OCI-LY7 (cell line): ENCODE results near the gene LRRC71. TPM values are rescaled to one million over a fixed set of nuclear protein-coding genes. Genes with fewer than 3 reads are reported as not detected.

Source experiments
- BruUV-seq: library from RNA; stranded (reverse); fragments of 400-500 nt; replicated peaks from 2 replicates; lab custom pipeline; 2021; lab: Mats Ljungman, UMichigan
- CTCF ChIA-PET: fragments of 300-600 bp; sonication (Branson Sonifier 250); formaldehyde crosslinking; loops from one replicate; lab custom pipeline; 2022; ENCODE audit warnings: antibody characterized with exemption; ENCODE audit not compliant: unreplicated experiment; lab: Charles Lee
- POLR2A ChIA-PET: fragments of 300-600 bp; sonication (Branson Sonifier 250); formaldehyde crosslinking; loops from one replicate; lab custom pipeline; 2022; ENCODE audit warnings: antibody characterized with exemption; lab: Charles Lee
- DNase-seq: peaks from one replicate; pipeline ENCODE4 v3.0.0-alpha.2; 2015; ENCODE audit warnings: low spot score
- H2AFZ ChIP-seq: fragments of 200-600 bp; sonication (generic), shearing (Covaris generic); 2 replicates; pipeline ENCODE4 v1.6.1; 2014; ENCODE audit warnings: mild to moderate bottlenecking, antibody characterized with exemption, low read length, moderate library complexity
- H3K27ac ChIP-seq: fragments of 200-600 bp; sonication (generic); 2 replicates; pipeline ENCODE4 v1.5.1; 2014; ENCODE audit warnings: mixed run types, low read depth, mild to moderate bottlenecking, moderate library complexity, low read length, inconsistent platforms; ENCODE audit not compliant: poor library complexity, severe bottlenecking
- H3K36me3 ChIP-seq: fragments of 200-600 bp; sonication (generic); 2 replicates; pipeline ENCODE4 v1.6.1; 2014; ENCODE audit warnings: mild to moderate bottlenecking, antibody characterized with exemption, low read length, moderate library complexity, mixed read lengths; ENCODE audit not compliant: insufficient read depth
- H3K4me1 ChIP-seq: fragments of 200-600 bp; sonication (generic); 2 replicates; pipeline ENCODE4 v1.5.1; 2014; ENCODE audit warnings: mild to moderate bottlenecking, low read length; ENCODE audit not compliant: insufficient read depth, poor library complexity, severe bottlenecking
- H3K4me2 ChIP-seq: fragments of 200-600 bp; sonication (generic); 2 replicates; pipeline ENCODE4 v1.6.1; 2014; ENCODE audit warnings: mild to moderate bottlenecking, low read length
- H3K4me3 ChIP-seq: fragments of 200-600 bp; sonication (generic); 2 replicates; pipeline ENCODE4 v1.5.1; 2014; ENCODE audit warnings: mild to moderate bottlenecking, low read depth, low read length; ENCODE audit not compliant: poor library complexity, severe bottlenecking
- H3K79me2 ChIP-seq: fragments of 200-600 bp; sonication (generic); 2 replicates; pipeline ENCODE4 v1.6.1; 2016; ENCODE audit warnings: low read depth, mild to moderate bottlenecking, low read length, moderate library complexity, mixed read lengths; ENCODE audit not compliant: insufficient read depth
- H3K9me2 ChIP-seq: fragments of 200-600 bp; sonication (generic); 2 replicates; pipeline ENCODE4 v1.6.1; 2016; ENCODE audit warnings: mild to moderate bottlenecking, low read length, mixed read lengths; ENCODE audit not compliant: insufficient read depth
- H3K9me3 ChIP-seq: fragments of 200-600 bp; sonication (generic); 2 replicates; pipeline ENCODE4 v1.6.1; 2014; ENCODE audit warnings: mild to moderate bottlenecking, mixed run types, low read length, mixed read lengths
- H4K20me1 ChIP-seq: fragments of 200-600 bp; sonication (generic); 2 replicates; pipeline ENCODE4 v1.6.1; 2014; ENCODE audit warnings: mild to moderate bottlenecking, antibody characterized with exemption, low read length, moderate library complexity, mixed read lengths; ENCODE audit not compliant: insufficient read depth
- EZH2phosphoT487 ChIP-seq: fragments of 200-600 bp; sonication (generic); IDR thresholded peaks from 2 replicates; pipeline ENCODE4 v1.6.1; 2018; ENCODE audit warnings: low read depth, borderline replicate concordance, mild to moderate bottlenecking, mixed run types, antibody characterized with exemption, low read length, moderate library complexity, mixed read lengths
- intact Hi-C: fragments of 100-400 bp; cut with micrococcal nuclease; formaldehyde crosslinking; loops from one replicate; pipeline ENCODE4 v1.10.0; 2022; ENCODE audit not compliant: unreplicated experiment
- total RNA-seq, 2 experiments: library from RNA; depleted of rRNA in 1 of 2; stranded (reverse); fragments of >200 nt in 1 of 2; shearing (Covaris generic) in 1 of 2; gene quantifications; 2 replicates each; pipeline ENCODE4 v1.2.3, GENCODE V29; 2014 to 2022
- TF ChIP-seq, protein P1 (sequence below): fragments of 200-600 bp; sonication (generic); conservative IDR thresholded peaks from 2 replicates; pipeline ENCODE4 v1.5.1; 2014; ENCODE audit warnings: mild to moderate bottlenecking, antibody characterized with exemption, low read length, moderate library complexity, mixed read lengths

Gene LRRC71
- total RNA-seq, 2 experiments from 2014 or later: not detected

DNA sequence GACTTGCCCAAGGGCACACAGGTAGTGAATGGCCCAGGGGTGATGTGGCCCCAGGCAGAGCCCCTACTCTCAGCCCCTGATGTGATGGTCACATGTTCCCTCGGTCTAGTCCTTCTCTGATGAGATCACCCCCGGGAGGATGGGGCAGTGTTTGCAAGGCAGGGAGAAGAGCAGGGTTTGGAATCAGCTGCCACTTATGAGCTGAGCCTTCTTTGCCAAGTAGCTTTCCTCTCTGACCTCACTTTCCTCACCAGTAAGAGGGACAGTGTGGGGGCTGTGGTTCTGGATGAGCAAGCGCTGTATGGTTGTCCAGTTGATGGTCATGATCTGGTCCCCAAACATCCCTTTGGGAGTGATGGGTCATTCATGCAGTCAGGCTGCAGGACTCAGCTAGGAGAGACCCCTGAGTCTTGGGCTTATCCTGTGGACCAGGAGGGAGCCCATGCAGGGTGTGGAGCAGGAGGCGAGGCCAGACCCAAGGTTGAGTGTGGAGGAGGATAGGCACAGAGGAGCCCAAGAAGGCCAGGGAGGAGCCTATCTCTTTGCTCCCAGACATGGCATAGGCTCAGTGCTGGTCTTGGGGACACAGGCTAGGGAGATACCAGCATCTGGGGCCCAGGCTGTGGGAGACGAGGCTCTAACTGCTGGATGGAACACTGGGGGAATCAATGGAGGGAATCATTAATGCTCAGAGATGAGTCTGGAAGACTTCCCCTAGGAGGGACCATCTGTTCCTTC lies 42.8 kb upstream of the LRRC71 start:
- Histone ChIP-seq H3K9me3 (no peaks in the 10 kb centered on the region), H2AFZ (no peak overlapping the region), H3K4me3 (no peak overlapping the region), H3K36me3 (no peaks in the 10 kb centered on the region), H4K20me1 (no peaks in the 10 kb centered on the region), H3K9me2 (no peaks in the 10 kb centered on the region), H3K79me2 (no peaks in the 10 kb centered on the region), H3K4me1 (no peaks in the 10 kb centered on the region), H3K4me2 (no peak overlapping the region), H3K27ac (no peak overlapping the region)
- DNase-seq: no peak
- CTCF ChIA-PET: no interaction called here
- TF ChIP-seq, protein P1, sequence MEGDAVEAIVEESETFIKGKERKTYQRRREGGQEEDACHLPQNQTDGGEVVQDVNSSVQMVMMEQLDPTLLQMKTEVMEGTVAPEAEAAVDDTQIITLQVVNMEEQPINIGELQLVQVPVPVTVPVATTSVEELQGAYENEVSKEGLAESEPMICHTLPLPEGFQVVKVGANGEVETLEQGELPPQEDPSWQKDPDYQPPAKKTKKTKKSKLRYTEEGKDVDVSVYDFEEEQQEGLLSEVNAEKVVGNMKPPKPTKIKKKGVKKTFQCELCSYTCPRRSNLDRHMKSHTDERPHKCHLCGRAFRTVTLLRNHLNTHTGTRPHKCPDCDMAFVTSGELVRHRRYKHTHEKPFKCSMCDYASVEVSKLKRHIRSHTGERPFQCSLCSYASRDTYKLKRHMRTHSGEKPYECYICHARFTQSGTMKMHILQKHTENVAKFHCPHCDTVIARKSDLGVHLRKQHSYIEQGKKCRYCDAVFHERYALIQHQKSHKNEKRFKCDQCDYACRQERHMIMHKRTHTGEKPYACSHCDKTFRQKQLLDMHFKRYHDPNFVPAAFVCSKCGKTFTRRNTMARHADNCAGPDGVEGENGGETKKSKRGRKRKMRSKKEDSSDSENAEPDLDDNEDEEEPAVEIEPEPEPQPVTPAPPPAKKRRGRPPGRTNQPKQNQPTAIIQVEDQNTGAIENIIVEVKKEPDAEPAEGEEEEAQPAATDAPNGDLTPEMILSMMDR: no peak
- TF ChIP-seq EZH2phosphoT487: no peak
- POLR2A ChIA-PET: no interaction called here
- intact Hi-C loops: no loop called here
- BruUV-seq: no TSS peak

DNA sequence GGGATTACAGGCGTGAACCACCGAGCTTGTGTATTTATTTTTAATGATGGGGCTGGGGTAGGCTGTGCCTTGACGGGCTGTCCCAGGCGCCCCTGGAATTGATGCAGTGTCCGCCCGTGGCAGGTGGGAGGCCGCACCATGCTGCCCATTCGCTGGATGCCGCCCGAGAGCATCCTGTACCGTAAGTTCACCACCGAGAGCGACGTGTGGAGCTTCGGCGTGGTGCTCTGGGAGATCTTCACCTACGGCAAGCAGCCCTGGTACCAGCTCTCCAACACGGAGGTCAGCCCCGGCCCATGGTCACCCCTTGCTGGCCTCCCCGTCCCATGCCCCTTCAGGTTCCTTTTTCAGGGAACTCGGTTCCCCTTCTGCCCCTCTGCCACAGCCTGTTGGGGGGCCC lies 40.6 kb upstream of the LRRC71 start:
- ChIA-PET CTCF (no interaction called here), POLR2A (no interaction called here)
- no peak for DNase-seq

GRCh38 chr1:156880473-156880872 lies 40.0 kb upstream of the LRRC71 start:
- ChIA-PET CTCF (no interaction called here), POLR2A (no interaction called here)
- Histone ChIP-seq H3K36me3 (no peaks in the 10 kb centered on the region), H3K79me2 (no peaks in the 10 kb centered on the region), H3K9me3 (no peaks in the 10 kb centered on the region), H2AFZ (no peak overlapping the region), H3K4me2 (no peak overlapping the region), H3K27ac (no peak overlapping the region), H3K4me1 (no peaks in the 10 kb centered on the region), H3K9me2 (no peaks in the 10 kb centered on the region), H3K4me3 (no peak overlapping the region), H4K20me1 (no peaks in the 10 kb centered on the region)
- no peak for DNase-seq
- BruUV-seq: no TSS peak
- intact Hi-C loops: no loop called here
- TF ChIP-seq, protein P1: no peak
- no peak for TF ChIP-seq EZH2phosphoT487

More for the DNA sequence above, 40.6 kb upstream of the LRRC71 start:
- no peaks in the 10 kb centered on the region for H3K36me3 ChIP-seq
- no peak overlapping the region for H3K4me2 ChIP-seq
- intact Hi-C loops: no loop called here
- no TSS peak for BruUV-seq
- TF ChIP-seq, protein P1: no peak
- no peaks in the 10 kb centered on the region for H3K79me2 ChIP-seq
- H3K9me2 ChIP-seq: no peaks in the 10 kb centered on the region
- H4K20me1 ChIP-seq: no peaks in the 10 kb centered on the region
- no peak overlapping the region for H3K27ac ChIP-seq
- H3K4me3 ChIP-seq: no peak overlapping the region
- no peaks in the 10 kb centered on the region for H3K4me1 ChIP-seq
- H3K9me3 ChIP-seq: no peaks in the 10 kb centered on the region
- no peak overlapping the region for H2AFZ ChIP-seq
